ENCODE data around the gene CADPS2.

DNA sequence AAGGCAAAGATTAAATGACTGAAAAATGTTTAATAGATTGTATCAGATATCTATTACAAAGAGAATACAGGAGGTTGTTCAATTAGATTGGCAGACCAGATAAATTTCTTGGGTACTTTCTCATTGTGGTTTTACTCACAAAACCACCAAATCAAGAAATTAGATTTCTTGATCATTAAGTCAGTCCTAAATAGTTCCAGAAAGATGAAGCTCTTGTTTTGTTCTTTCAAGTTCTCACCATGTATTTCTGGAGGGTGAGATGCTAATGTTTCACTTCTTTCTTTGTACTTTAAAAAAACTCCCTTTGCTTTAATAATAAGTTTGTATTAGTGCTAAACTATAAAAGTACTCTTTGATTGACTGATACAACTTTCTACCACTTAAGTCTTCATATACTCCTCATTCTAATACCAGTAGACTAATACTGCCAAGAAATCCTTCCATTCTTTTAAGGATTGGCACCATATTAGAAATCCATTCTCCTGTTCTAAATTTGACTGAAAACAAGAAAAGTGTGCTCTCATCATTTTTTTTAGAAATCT lies 256.8 kb downstream of the CADPS2 start:
- TF ChIP-seq, protein P1, sequence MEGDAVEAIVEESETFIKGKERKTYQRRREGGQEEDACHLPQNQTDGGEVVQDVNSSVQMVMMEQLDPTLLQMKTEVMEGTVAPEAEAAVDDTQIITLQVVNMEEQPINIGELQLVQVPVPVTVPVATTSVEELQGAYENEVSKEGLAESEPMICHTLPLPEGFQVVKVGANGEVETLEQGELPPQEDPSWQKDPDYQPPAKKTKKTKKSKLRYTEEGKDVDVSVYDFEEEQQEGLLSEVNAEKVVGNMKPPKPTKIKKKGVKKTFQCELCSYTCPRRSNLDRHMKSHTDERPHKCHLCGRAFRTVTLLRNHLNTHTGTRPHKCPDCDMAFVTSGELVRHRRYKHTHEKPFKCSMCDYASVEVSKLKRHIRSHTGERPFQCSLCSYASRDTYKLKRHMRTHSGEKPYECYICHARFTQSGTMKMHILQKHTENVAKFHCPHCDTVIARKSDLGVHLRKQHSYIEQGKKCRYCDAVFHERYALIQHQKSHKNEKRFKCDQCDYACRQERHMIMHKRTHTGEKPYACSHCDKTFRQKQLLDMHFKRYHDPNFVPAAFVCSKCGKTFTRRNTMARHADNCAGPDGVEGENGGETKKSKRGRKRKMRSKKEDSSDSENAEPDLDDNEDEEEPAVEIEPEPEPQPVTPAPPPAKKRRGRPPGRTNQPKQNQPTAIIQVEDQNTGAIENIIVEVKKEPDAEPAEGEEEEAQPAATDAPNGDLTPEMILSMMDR (conservative IDR thresholded peaks at IDR 0.05; ENCODE audit: low read depth, low read length) = no peak
- TF ChIP-seq POLR2A (IDR thresholded peaks at IDR 0.05; ENCODE audit: low read depth, low read length) = no peak
- TF ChIP-seq MAFK (IDR thresholded peaks at IDR 0.05; ENCODE audit: low read depth, low read length) = no peak
- TF ChIP-seq RCOR1 (IDR thresholded peaks at IDR 0.05; ENCODE audit: insufficient replicate concordance, low read length) = no peak
- TF ChIP-seq SMC3 (IDR thresholded peaks at IDR 0.05; ENCODE audit: low read depth, low read length) = no peak
- no peak for TF ChIP-seq CHD1 (IDR thresholded peaks at IDR 0.05; ENCODE audit: low read depth, low read length)
- no peak for TF ChIP-seq BHLHE40 (IDR thresholded peaks at IDR 0.05; ENCODE audit: low read depth, low read length)
- no peak for TF ChIP-seq RAD21 (IDR thresholded peaks at IDR 0.05; ENCODE audit: low read length)
- no peak for TF ChIP-seq FOS (IDR thresholded peaks at IDR 0.05; ENCODE audit: low read depth, low read length)
- TF ChIP-seq, protein P2, sequence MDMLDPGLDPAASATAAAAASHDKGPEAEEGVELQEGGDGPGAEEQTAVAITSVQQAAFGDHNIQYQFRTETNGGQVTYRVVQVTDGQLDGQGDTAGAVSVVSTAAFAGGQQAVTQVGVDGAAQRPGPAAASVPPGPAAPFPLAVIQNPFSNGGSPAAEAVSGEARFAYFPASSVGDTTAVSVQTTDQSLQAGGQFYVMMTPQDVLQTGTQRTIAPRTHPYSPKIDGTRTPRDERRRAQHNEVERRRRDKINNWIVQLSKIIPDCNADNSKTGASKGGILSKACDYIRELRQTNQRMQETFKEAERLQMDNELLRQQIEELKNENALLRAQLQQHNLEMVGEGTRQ (IDR thresholded peaks at IDR 0.05; ENCODE audit: low read depth, low read length) = no peak
- no peak for TF ChIP-seq MAZ (IDR thresholded peaks at IDR 0.05; ENCODE audit: borderline replicate concordance, low read depth, low read length)
